GM23338 (cell line): ENCODE measurements around the gene IL23R. TPM values are rescaled to one million over a fixed set of nuclear protein-coding genes. Genes with fewer than 3 reads are reported as not detected.

ENCODE experiments used
- ATAC-seq: fragments of 200-7000 bp; cut with Tn5 transposase; 3 replicates; pipeline ENCODE4 v1.9.1; 2020
- DNase-seq: peaks from one replicate; pipeline ENCODE4 v3.0.0-alpha.2; 2015; ENCODE audit warnings: low spot score
- H2AFZ ChIP-seq: fragments of 200-600 bp; sonication (generic); 2 replicates; pipeline ENCODE4 v1.8.0; 2016; ENCODE audit warnings: antibody characterized with exemption, mild to moderate bottlenecking, moderate library complexity
- H3F3A ChIP-seq: fragments of 200-600 bp; sonication (generic); replicated peaks from 2 replicates; pipeline ENCODE4 v1.8.0; 2017; ENCODE audit warnings: antibody characterized with exemption, mixed run types, low read depth
- H3K27ac ChIP-seq: fragments of 200-600 bp; sonication (generic); 2 replicates; pipeline ENCODE4 v1.6.1; 2016; ENCODE audit warnings: low read depth
- H3K27me3 ChIP-seq: fragments of 200-600 bp; sonication (generic); 2 replicates; pipeline ENCODE4 v1.8.0; 2016; ENCODE audit warnings: mild to moderate bottlenecking, mixed run types, moderate library complexity; ENCODE audit not compliant: insufficient read depth
- H3K36me3 ChIP-seq: fragments of 200-600 bp; sonication (generic); 2 replicates; pipeline ENCODE4 v1.8.0; 2016; ENCODE audit warnings: mild to moderate bottlenecking; ENCODE audit not compliant: insufficient read depth
- H3K4me1 ChIP-seq: fragments of 200-600 bp; sonication (generic); 2 replicates; pipeline ENCODE4 v1.8.0; 2016; ENCODE audit warnings: mild to moderate bottlenecking, moderate library complexity; ENCODE audit not compliant: insufficient read depth
- H3K4me2 ChIP-seq: fragments of 200-600 bp; sonication (generic); 2 replicates; pipeline ENCODE4 v1.7.1; 2017; ENCODE audit warnings: mixed run types
- H3K4me3 ChIP-seq: fragments of 200-600 bp; sonication (generic); 2 replicates; pipeline ENCODE4 v1.6.1; 2016; ENCODE audit warnings: mixed run types
- H3K79me2 ChIP-seq: fragments of 200-600 bp; sonication (generic); replicated peaks from 2 replicates; pipeline ENCODE4 v1.8.0; 2017; ENCODE audit warnings: mild to moderate bottlenecking; ENCODE audit not compliant: insufficient read depth
- H3K9me2 ChIP-seq: fragments of 200-600 bp; sonication (generic); 2 replicates; pipeline ENCODE4 v1.8.0; 2017; ENCODE audit not compliant: insufficient read depth
- H4K20me1 ChIP-seq: fragments of 200-600 bp; sonication (generic); replicated peaks from 2 replicates; pipeline ENCODE4 v1.8.0; 2017; ENCODE audit warnings: mild to moderate bottlenecking; ENCODE audit not compliant: insufficient read depth
- H3K27ac Mint-ChIP-seq: 2 replicates; pipeline ENCODE4 v1.8.0; 2020; ENCODE audit warnings: inconsistent platforms, mild to moderate bottlenecking, moderate library complexity, mixed read lengths
- H3K27me3 Mint-ChIP-seq: 3 replicates; pipeline ENCODE4 v1.8.0; 2022; ENCODE audit warnings: low read depth, mild to moderate bottlenecking, moderate library complexity, mixed read lengths, inconsistent platforms; ENCODE audit not compliant: insufficient read depth, poor library complexity
- H3K36me3 Mint-ChIP-seq: 3 replicates; pipeline ENCODE4 v1.8.0; 2021; ENCODE audit warnings: low read depth, mild to moderate bottlenecking, inconsistent platforms, moderate library complexity, mixed read lengths
- H3K4me1 Mint-ChIP-seq: 3 replicates; pipeline ENCODE4 v1.8.0; 2020; ENCODE audit warnings: mild to moderate bottlenecking, inconsistent platforms, mixed read lengths
- H3K4me3 Mint-ChIP-seq: 3 replicates; pipeline ENCODE4 v1.8.0; 2021; ENCODE audit warnings: moderate library complexity, mild to moderate bottlenecking, inconsistent platforms, mixed read lengths
- H3K9me3 Mint-ChIP-seq: 3 replicates; pipeline ENCODE4 v1.8.0; 2020; ENCODE audit warnings: moderate library complexity, mild to moderate bottlenecking, inconsistent platforms, mixed read lengths
- CREB1 ChIP-seq: fragments of 250-450 bp; sonication (Bioruptor Pico); IDR thresholded peaks from 2 replicates; pipeline ENCODE4 v1.5.0; 2020; ENCODE audit warnings: low read depth, mild to moderate bottlenecking, moderate library complexity
- CTCF ChIP-seq, 2 experiments: fragments of 200-600 bp in 1 of 2; sonication (generic) in 1 of 2; conservative IDR thresholded peaks; 2 replicates each; pipeline versions ENCODE4 v1.5.1 to v1.6.1; 2016 to 2017; ENCODE audit warnings: antibody characterized with exemption in 2 of 2, low read depth in 2 of 2, mild to moderate bottlenecking in 2 of 2, moderate library complexity in 1 of 2
- ETS1 ChIP-seq: IDR thresholded peaks from 2 replicates; pipeline ENCODE4 v1.6.1; 2016; ENCODE audit warnings: antibody characterized with exemption
- EZH2 ChIP-seq: fragments of 200-600 bp; sonication (generic); IDR thresholded peaks from one replicate; pipeline ENCODE4 v1.8.0; 2017; ENCODE audit warnings: antibody characterized with exemption, mild to moderate bottlenecking, low read depth; ENCODE audit not compliant: unreplicated experiment
- JUNB ChIP-seq: IDR thresholded peaks from one replicate; pipeline ENCODE4 v1.6.1; 2016; ENCODE audit warnings: antibody characterized with exemption; ENCODE audit not compliant: unreplicated experiment
- NANOG ChIP-seq: IDR thresholded peaks from 2 replicates; pipeline ENCODE4 v1.6.1; 2016; ENCODE audit warnings: antibody characterized with exemption, borderline replicate concordance
- POLR2AphosphoS5 ChIP-seq: IDR thresholded peaks from 2 replicates; pipeline ENCODE4 v1.6.1; 2016; ENCODE audit warnings: antibody characterized with exemption, low read depth
- REST ChIP-seq: IDR thresholded peaks from one replicate; pipeline ENCODE4 v1.6.1; 2018; ENCODE audit warnings: antibody characterized with exemption; ENCODE audit not compliant: unreplicated experiment
- STAT1 ChIP-seq: IDR thresholded peaks from one replicate; pipeline ENCODE4 v1.6.1; 2016; ENCODE audit warnings: antibody characterized with exemption; ENCODE audit not compliant: unreplicated experiment
- ZNF114 ChIP-seq: fragments of 250-450 bp; sonication (Bioruptor Pico); IDR thresholded peaks from 2 replicates; pipeline ENCODE4 v1.5.0; 2020; ENCODE audit warnings: mild to moderate bottlenecking, moderate library complexity
- ZNF331 ChIP-seq: fragments of 250-450 bp; sonication (Bioruptor Pico); IDR thresholded peaks from 2 replicates; pipeline ENCODE4 v1.5.0; 2020; ENCODE audit warnings: low read depth, mild to moderate bottlenecking, moderate library complexity
- ZNF462 ChIP-seq: fragments of 250-450 bp; sonication (Bioruptor Pico); IDR thresholded peaks from 2 replicates; pipeline ENCODE4 v1.5.0; 2020; ENCODE audit warnings: mild to moderate bottlenecking, moderate library complexity
- polyA plus RNA-seq: library from polyadenylated mRNA; unstranded; fragments of >200 nt; fragmentation: Nextera tagmentation; extraction: Ambion mirVana; gene quantifications from 2 replicates; pipeline ENCODE4 v1.2.1, GENCODE V29; 2016
- total RNA-seq: library from RNA; depleted of rRNA; stranded (reverse); fragments of >200 nt; shearing (Covaris generic); gene quantifications from 2 replicates; pipeline ENCODE4 v1.2.3, GENCODE V29; 2014

The IL23R gene
- total and polyA plus RNA-seq, 2 experiments from 2014 or later = not detected

GRCh38 chr1:67169932-67170331, 3.7 kb downstream of the IL23R start (continued):
- TF ChIP-seq REST (no peak), STAT1 (no peak), ETS1 (no peak), ZNF331 (CRISPR knock-in tag) (no peak), JUNB (no peak)

GRCh38 chr1:67170751-67171573, 4.7 kb downstream of the IL23R start:
- no peak overlapping the region; the same call in 1 of the 2 replicates for H3K27ac Mint-ChIP-seq
- Histone ChIP-seq H3K4me2 (no peak overlapping the region), H3F3A (no peaks in the 10 kb centered on the region), H3K79me2 (no peaks in the 10 kb centered on the region), H3K4me3 (no peak overlapping the region), H2AFZ (no peak overlapping the region; the same call in 1 of the 2 replicates), H3K27ac (no peak overlapping the region), H3K4me1 (no peaks in the 10 kb centered on the region), H3K9me2 (0 out of 2 replicates have a peak, but pooled peaks cover 5% of the 10 kb centered on the region), H3K36me3 (no peaks in the 10 kb centered on the region), H3K27me3 (no peaks in the 10 kb centered on the region), H4K20me1 (no peaks in the 10 kb centered on the region)
- ATAC-seq (no peak), DNase-seq (no peak)
- H3K4me3 Mint-ChIP-seq = no peak overlapping the region
- no peaks in the 10 kb centered on the region for H3K9me3 Mint-ChIP-seq
- H3K36me3 Mint-ChIP-seq = no peaks in the 10 kb centered on the region
- no peaks in the 10 kb centered on the region for H3K27me3 Mint-ChIP-seq
- no peaks in the 10 kb centered on the region for H3K4me1 Mint-ChIP-seq
- no peak for TF ChIP-seq POLR2AphosphoS5
- no peak for TF ChIP-seq CTCF (conservative IDR thresholded peaks at IDR 0.05; ENCODE audit: low read depth in 2 of 2)
- TF ChIP-seq ZNF114 (CRISPR knock-in tag) = no peak
- TF ChIP-seq ZNF462 (CRISPR knock-in tag) = no peak
- TF ChIP-seq NANOG = no peak
- TF ChIP-seq JUNB = no peak
- no peak for TF ChIP-seq CREB1
- no peak for TF ChIP-seq ZNF331 (CRISPR knock-in tag)
- TF ChIP-seq EZH2 = no peak
